ENCODE data around the gene CHMP3.
"Not testable (repeated sequence)": the region's sequence is repeated elsewhere in the genome, so short reads cannot be mapped to it uniquely, and the experiment has no call there.

The CHMP3 gene

DNA sequence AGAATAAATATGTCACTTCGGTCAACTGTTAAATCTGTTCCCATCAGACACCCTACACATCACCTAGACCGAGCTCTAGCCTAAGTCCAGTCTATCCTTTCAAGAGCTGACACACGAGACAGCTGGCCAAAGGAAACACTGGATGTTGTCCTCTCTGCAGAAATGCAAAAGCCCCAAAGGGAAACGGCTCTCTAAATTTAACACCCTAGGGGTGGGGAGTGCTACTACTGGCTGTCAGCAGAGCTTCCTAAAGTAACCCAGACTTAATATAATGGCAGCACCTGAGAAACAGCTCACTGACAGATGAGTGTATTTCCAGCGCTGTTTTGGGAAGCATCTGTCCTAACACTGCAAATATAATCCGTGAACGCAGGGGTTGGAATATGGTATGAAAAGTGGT is 55.6 kb downstream of the CHMP3 start:
- DNase-seq (ENCODE audit: low spot score): no peak

DNA sequence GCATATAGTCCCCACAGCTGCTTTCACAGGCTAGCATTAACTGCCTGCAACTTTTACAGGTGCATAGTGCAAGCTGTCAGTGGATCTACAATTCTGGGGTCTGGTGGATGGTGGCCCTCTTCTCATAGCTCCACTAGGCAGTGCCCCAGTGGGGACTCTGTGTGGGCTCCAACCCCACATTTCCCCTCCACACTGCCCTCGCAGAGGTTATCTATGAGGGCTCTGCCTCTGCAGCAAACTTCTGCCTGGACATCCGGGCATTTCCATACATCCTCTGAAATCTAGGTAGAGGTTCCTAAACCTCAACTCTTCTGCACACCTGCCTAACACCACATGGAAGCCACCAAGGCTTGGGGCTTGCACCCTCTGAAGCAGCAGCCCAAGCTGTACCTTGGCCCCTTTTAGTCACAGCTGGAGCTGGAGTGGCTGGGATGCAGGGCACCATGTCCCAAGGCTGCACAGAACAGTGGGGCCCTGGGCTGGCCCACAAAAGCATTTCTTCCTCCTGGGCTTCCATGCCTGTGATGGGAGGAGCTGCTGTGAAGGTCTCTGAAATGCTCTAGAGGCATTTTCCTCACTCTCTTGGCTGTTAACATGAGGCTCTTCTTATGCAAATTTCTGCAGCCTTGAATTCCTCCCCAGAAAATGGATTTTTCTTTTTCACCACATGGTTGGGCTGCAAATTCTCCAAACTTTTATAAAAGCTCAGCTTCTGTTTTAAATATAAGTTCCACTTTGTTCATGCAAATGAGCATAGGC is 62.7 kb downstream of the CHMP3 start:
- DNase-seq (ENCODE audit: low spot score): no peak

DNA sequence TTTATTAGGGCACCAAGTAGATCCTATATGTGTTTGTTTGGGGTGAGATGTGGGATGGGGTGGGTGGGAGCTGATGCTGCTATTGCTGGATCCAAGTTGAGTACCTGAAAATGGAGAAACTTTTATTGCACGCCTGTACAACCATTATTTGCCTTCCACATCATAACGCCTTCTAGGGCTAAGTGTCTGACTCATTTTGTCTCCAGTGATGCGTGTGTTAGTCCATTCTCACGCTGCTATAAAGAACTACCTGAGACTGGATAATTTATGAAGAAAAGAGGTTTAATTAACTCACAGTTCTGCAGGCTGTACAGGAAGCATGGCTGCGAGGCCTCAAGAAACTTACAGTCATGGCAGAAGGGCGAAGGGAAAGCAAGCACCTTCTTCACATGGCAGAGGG is 63.9 kb downstream of the CHMP3 start:
- DNase-seq (ENCODE audit: low spot score): no peak

DNA sequence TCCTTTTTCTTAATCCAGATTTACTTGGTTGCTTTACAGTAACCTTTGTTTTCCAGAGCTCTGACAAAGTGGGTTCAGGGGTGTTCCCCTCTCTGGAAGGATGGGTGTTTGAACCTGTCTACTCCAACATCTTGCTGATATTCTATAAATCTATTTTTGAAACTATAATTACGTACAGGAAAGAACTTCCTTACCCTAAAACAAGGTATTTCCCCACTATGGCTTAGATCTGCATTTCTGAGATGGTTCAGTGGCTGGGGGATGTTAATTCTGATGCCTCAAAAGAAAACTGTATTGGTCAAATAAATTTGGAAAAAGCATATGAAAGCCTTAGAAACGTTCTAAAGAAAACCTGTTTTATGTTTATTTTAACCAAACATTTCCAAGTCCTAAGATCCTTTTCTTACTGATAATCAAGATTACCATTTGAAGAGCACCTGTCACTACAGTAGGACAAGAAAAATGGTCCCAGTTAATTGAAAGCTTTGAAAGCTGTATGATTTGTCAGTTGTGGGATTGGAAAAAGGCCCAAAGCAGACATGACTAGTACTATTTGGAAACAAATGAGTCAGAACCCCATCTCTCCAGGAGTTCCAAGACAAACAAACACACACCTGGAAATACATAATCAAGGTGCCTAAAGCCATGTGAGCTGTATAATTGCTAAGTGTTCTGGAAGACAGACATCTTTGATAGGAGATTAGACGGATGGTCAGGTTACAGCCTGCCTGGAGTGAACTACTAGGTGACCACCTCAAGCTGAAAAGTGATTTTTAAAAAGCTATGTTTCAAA is 64.6 kb downstream of the CHMP3 start:
- no peak for DNase-seq (ENCODE audit: low spot score)

DNA sequence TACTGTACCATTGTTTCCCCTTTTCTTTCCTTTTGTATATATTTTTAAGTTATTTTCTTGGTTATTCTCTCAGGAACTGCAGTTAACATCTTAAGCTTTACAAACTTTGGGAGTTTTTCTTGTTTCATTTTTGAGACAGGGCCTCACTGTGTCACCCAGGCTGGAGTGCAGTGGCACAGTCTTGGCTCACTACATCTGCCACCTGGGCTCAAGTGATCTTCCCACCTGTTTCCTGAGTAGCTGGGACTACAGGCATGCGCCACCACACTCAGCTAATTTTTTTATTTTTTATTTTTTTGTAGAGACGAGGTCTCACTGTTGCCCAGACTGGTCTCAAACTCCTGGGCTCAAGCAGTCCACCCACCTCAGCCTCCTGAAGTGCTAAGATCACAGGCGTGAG is 66.9 kb downstream of the CHMP3 start:
- DNase-seq (ENCODE audit: low spot score): not testable (repeated sequence)

DNA sequence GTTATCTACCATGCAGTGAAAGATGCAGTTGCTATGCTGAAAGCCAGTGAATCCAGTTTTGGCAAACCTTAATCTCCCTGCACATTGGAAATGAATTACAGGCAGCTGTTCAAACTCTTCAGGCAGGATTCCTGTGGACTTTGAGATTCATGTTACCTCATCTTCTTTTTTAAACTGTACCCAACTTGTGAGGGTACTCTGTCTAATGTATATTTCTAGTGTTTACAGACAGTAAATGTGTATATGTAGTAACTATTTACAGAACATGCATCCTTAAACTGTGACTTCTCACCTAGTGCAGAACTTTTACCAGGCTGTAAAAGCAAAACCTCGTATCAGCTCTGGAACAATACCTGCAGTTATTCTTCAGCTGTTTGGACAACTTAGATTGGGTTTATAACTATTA is 71.2 kb downstream of the CHMP3 start:
- DNase-seq (ENCODE audit: low spot score): no peak

DNA sequence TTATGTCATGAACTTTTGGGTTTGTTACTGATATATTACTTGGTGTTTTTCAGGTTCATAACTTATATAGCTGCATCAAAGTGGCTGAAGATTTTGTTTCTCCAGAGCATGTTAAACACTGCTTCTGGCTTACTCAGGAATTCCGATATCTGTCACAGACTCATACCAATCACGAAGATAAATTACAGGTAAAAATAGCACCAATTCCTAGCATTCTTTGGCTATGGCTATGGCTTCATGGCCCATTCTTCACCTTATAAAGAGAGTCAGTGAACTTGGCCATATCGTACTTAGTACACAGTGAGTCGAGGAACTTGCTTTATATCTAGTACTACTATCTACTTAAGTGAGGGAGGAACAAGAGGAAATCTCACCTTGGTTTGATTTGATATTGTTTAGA is 72.2 kb downstream of the CHMP3 start:
- no peak for DNase-seq (ENCODE audit: low spot score)

DNA sequence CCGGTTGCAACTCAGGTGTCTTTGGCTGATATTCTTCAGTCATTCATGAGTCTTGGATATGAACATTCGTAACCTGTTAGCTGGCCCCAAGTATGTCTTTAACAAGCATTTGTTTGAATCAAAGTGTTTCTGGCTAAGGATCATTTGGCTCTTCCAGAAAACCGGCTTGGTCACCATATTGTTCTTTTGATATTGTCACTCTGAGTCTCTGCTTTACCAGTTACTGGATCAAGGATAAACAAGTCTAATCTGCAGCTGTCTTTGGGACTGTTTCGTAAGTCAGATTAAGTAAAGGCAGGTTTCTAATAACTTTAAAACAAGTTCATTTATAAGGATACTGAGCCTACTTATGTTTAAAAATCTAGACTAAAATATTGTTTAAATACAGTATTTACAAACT is 73.0 kb downstream of the CHMP3 start:
- no peak for DNase-seq (ENCODE audit: low spot score)

DNA sequence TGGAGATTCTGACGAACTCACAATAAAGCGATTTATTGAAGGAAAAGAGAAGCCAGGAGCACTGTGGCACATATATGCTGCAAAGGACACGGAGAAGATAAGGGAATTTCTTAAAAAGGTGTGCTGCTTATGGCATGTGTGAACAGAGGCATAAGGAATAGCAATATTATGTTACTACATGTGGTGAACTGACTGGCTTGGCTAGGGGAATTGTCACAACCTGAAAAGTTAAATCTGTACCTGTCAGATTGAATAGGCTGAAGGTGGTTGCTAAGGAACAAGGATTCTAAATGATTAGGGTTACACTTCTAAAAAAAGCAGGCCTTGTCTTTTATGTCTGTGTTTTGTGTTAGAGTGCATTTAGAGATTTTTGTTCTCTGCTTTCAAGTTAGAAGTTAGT is 73.7 kb downstream of the CHMP3 start:
- DNase-seq (ENCODE audit: low spot score): no peak

DNA sequence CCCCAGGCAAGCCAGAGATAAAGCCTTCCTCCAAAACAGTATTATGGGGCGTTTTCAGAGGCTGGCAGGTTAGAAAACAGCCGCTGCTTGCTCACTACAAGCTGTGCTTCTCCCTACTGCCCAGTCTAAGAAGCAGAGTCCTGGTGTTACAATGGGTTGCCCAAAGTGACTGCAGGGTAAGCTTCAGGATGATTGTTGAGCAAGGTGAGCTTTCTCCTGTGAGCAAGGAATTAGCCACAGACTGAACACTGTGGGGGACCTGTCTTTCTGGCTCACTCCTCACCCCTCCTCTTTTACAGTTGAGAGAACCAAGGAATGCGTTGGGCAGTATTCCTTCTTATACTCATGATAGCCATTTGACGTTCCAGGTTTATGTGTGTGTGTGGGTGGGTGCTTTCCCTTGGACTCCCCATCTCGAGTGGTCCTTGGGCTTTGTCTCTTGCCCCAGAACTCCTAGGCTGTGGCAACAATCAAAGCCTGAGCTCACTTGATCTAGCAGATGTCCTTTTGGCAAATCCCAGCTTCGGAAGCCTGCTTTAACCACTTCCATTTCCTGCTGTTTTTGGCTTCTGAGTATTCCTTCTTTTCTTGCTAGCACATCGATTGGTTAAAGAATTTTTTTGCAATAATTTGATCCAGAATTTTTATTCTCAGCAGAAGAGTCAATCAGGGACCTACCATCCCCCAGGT is 74.5 kb downstream of the CHMP3 start:
- DNase-seq (ENCODE audit: low spot score): no peak

DNA sequence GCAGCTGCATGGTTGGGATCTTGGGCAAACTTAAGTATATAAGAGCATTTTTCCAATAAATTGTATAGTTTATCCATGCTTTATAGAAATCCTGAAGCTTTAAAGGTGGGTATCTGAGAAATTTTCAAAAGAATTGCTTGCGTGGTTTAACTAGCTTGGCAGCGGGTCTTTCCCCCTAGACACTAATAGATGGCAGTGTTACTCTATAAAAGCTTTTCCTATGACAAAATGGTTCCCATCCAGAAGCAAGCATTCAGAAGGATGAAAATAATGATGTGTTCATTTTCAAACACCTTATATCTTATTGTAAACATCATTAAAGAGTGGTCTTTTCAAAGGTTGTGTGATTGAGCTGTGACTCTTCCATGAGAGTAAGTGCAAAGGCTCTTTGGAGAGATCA is 76.2 kb downstream of the CHMP3 start:
- DNase-seq (ENCODE audit: low spot score): no peak

DNA sequence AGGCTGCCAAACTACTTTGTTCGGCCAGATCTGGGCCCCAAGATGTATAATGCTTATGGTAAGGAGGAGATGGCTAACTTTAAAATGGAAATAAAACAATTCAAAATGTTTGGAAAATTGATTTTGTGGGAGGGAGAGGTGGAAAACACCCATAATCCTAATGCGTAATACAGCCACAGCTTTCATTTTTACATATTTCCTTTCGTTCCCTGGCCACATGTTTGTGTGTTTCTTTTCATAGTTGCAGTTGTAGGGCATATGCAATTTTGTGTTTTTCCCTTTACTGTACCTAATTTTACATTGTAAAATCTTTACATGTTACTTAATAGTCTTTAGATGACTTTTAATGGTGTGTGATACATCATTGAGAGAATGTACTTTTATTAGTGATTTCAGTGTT is 77.4 kb downstream of the CHMP3 start:
- DNase-seq (ENCODE audit: low spot score): no peak

DNA sequence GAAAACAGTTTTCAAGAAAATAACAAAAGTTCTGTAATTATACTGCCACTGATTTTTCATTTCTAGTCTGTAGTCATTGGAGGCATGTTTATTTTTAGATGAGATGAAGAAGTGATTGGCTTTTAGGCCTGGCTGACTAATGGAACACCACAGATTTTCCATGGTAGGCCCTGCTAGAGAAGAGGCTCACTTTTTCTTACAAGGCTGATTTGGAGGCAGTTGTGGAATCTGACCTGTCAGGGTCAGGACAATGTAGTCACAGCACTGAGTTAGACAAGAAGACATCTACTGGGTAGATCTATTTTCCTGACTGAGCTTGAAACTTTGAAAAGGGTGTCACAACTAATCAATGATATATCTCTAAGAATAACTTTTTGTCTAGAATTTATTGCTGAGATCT is 78.1 kb downstream of the CHMP3 start:
- DNase-seq (ENCODE audit: low spot score): no peak

DNA sequence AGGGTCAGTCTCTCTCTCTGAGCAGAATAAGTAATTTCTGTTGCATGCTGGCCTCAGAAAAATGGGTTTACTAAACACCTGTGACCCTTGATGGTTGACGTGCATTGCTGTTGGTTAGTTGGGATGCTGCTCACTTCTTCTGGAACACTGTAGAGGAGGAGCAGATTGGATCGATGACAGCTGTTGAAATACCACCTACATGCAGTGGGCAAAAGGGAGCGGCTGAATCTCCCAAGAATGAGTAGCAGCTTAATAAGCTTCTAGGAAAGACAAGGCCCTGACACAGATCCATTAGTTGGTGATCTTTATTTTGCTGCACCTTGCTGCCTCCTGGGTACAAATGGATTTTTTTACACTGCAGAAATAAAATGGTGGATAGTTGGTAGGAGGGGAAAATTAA is 78.9 kb downstream of the CHMP3 start:
- DNase-seq (ENCODE audit: low spot score): no peak

DNA sequence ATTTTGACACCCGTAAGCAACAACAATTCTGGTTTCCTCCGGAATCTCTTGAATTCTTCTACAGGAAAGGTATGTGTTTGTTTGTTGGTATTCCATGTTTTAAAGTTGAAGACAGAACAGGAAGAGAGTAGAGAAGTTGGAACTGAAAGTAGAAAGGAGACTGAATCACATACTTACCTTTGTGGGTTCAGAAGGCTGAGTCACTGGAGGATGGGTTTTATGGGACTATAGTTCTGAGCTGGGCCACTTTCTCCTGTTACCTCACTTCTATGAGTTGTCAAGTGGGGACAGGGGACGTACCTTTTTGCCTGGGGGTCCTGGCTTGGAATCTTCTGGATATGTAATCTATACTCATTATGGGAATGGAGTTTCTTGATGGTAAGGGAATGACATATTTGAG is 81.2 kb downstream of the CHMP3 start:
- DNase-seq (ENCODE audit: low spot score): no peak

DNA sequence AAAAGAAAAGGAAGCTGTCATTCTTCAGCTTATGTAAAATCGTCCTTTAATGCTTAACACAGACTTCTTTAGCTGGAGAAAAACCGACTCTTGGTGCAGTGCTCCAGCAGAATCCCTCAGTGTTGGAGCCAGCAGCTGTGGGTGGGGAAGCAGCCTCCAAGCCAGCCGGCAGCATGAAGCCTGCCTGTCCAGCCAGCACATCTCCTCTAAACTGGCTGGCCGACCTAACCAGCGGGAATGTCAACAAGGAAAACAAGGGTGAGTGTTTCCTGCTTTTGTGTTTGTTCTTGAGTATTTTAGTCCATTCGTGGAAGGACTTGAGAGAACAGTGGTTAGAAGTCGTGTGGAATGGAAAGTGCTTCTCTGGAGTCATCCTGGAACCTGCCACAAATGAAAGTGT is 83.1 kb downstream of the CHMP3 start:
- no peak for DNase-seq (ENCODE audit: low spot score)

DNA sequence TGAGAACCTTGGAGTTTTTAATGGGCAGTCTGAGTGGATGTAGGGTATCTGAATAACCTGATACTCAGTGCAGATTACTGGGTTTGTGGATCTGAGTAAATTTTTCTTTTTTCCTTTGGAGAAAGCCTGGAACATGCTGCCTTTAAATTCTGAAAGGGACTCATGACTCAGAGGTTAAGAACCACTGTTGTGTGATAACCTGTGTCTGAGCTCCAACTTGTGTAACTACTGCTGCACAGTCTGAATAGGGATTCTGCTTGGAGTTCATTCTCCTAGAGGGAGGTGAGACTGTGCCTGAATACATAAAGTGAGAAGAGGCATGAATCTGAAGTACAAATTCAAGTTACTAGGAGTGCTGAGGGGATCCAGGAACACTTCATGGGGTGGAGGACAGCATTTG is 85.9 kb downstream of the CHMP3 start:
- DNase-seq (ENCODE audit: low spot score): no peak

DNA sequence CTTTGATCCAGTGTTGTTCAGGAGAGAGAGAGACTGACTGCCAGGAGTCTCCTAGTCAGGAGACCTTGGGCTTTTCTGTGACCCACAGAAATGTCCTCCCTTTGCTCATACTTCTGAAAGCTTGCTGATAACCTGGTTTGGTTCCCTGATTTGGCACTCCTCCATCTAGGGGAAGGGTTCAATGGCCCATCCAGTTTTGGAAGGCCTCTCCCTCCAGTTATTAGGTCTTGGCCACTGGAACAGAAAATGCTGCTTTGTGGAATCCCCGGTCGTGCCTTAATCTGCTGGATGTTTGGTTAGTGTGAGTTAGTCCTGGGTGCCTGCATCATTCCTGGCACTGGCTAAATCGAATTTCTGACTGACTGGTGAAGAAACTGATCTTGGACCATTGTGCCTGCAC is 86.3 kb downstream of the CHMP3 start:
- DNase-seq (ENCODE audit: low spot score): no peak

DNA sequence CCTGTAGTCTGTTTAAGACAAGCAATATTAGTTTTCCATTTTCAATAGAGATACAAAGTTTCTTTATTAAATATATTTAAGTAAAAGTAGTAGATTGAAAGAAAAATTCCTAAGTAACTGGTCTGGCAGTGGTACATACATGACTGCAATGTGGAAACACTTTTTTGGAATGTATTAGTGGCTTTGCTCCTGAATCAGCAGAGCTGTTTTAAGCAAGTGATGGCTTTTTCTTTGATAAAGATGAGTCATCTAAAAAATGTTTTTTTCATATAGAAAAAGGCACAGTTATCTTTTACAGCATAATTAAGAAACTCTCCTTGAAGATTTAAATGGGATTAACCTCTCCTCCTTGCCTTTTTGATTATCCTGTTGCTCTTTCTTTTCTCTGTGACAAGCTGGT is 87.2 kb downstream of the CHMP3 start:
- no peak for DNase-seq (ENCODE audit: low spot score)

DNA sequence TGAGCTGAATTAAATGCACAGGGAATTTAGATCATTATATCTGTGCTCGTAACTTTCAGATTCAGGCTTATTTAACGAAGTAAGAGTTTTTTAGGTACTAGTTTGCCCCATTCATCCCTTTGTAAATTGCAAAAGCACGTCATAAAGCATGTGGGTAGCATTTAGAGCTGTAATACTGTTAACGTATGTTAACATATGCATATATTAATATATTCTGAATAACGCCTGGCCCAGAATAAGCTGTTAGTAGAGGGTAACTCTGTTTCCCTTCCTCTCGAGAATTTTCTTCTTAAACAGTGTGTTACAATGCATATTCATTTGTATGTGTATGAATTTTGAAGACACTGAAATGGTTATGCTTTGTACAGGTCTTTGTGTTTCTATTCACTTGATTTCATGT is 91.6 kb downstream of the CHMP3 start:
- no peak for DNase-seq (ENCODE audit: low spot score)

DNA sequence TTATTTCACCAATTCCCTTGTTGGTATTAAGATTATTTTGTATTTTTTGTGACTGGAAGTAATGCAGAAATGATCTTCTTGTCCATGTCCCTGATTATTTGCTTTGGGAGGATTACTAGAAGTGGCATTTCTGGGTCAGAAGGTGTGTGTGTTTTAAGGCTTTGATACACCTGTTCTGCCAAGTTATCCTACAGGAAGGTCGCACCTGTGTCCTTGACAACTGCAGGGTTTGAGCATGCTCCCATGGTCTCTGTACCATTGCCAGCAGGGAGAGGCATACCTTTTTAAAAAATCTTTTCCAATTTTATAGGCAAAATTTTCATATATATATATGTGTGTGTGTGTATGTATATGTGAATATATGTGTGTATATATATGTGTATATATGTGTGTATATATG is 92.4 kb downstream of the CHMP3 start:
- no peak for DNase-seq (ENCODE audit: low spot score)

DNA sequence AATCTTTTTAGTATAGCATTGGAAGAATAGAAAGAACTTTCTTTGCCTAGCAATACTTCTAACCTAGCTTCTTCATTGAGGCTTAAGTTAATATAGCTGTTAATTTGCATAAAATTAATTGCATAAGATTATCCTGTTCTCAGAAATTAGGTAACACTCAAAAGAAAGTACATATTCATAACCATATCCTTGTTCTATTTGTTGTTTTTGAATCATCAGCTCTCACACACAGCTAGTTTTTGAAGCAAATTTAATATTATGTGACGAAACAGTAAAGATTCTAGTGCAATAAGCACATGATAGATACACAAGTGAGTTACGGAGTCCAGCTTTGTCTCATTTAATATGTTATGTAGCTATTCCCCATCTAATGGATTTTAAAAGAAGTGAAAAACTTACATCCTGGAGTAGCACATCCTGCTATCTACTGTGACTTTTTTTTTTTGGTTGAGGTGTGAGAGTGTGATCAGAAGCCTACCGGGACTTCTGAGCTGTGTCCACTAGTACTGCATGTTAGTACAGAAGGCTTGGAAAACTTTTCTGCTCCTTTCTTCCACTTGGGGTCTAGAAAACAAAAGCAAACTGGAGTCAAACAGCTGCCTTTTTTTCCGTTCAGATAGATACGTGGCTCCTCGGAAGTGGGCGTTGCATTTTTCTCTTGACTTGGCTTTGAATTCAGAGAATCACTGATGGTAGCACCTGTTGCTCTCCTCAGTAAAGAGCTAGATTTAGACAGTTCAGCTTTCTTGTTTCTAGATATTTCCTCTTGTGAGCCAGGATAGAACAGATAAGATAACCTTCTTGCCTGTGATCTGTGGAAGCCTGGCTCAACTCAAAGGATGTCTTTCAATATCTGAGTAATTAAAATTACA is 94.8 kb downstream of the CHMP3 start:
- DNase-seq (ENCODE audit: low spot score): peak; percentile 27
